Suprapubic skin (tissue), 4 donors: ENCODE measurements around the gene PHYHIPL. TPM values are rescaled to one million over a fixed set of nuclear protein-coding genes. Genes with fewer than 3 reads are reported as not detected.

ENCODE experiments used
- DNase-seq, 2 donors: peaks; one replicate each; pipeline ENCODE4 v3.0.0-alpha.2; 2019; ENCODE audit warnings: low spot score in 2 of 2
- H3K27ac ChIP-seq: fragments of 200-600 bp; sonication (generic); one replicate; pipeline ENCODE4 v1.5.1; 2019
- H3K27me3 ChIP-seq: fragments of 200-600 bp; sonication (generic); one replicate; pipeline ENCODE4 v1.5.1; 2019
- H3K36me3 ChIP-seq: fragments of 200-600 bp; sonication (generic); one replicate; pipeline ENCODE4 v1.5.1; 2019
- H3K4me1 ChIP-seq: fragments of 200-600 bp; sonication (generic); one replicate; pipeline ENCODE4 v1.5.1; 2019
- H3K4me3 ChIP-seq: fragments of 200-600 bp; sonication (generic); one replicate; pipeline ENCODE4 v1.5.1; 2019; ENCODE audit warnings: mild to moderate bottlenecking
- H3K9me3 ChIP-seq: fragments of 200-600 bp; sonication (generic); one replicate; pipeline ENCODE4 v1.5.1; 2019
- EP300 ChIP-seq: sonication (generic); formaldehyde crosslinking; IDR thresholded peaks from one replicate; pipeline ENCODE4 v1.6.1; 2017; ENCODE audit warnings: antibody characterized with exemption
- POLR2A ChIP-seq, 2 donors: fragments of 450-650 bp; IDR thresholded peaks; one replicate each; pipeline ENCODE4 v1.6.1; 2017; ENCODE audit warnings: antibody characterized with exemption in 2 of 2, mild to moderate bottlenecking in 2 of 2, moderate library complexity in 2 of 2
- POLR2AphosphoS5 ChIP-seq, 3 donors: sonication (generic); formaldehyde crosslinking; IDR thresholded peaks; one replicate each; pipeline ENCODE4 v1.6.1; 2017; ENCODE audit warnings: antibody characterized with exemption in 3 of 3
- WGBS: methylation state at CpG from one replicate; pipeline ENCODE4 v1.1.5; 2018; 5-methylcytosine and 5-hydroxymethylcytosine counted together
- total RNA-seq, 4 donors: library from RNA; depleted of rRNA; stranded (reverse); fragments of >200 nt; gene quantifications; one replicate each; pipeline ENCODE4 v1.1.0, GENCODE V29; 2016
- TF ChIP-seq, protein P1 (sequence below), 2 donors: fragments of 200-600 bp in 1 of 2; fragments of 450-650 bp in 1 of 2; sonication (generic) in 1 of 2; IDR thresholded peaks; one replicate each; pipeline ENCODE4 v1.5.1; 2016 to 2019; ENCODE audit warnings: antibody characterized with exemption in 2 of 2, mild to moderate bottlenecking in 1 of 2, moderate library complexity in 1 of 2

Gene PHYHIPL
- total RNA-seq, 4 donors from 2014 or later, result 0.21 to 0.25 (median 0.24) TPM; not detected in 1

- Histone ChIP-seq H3K27me3 (no peaks in the 10 kb centered on the region), H3K4me1 (no peaks in the 10 kb centered on the region), H3K9me3 (no peaks in the 10 kb centered on the region), H3K27ac (no peak overlapping the region), H3K4me3 (no peak overlapping the region), H3K36me3 (no peaks in the 10 kb centered on the region)
- 100% methylated on average over 1 of the region's 1 CpG for WGBS
- no peak for DNase-seq
- no peak for TF ChIP-seq EP300
Measured at GRCh38 chr10:59244871-59245270, 68.4 kb downstream of the PHYHIPL start.

DNA sequence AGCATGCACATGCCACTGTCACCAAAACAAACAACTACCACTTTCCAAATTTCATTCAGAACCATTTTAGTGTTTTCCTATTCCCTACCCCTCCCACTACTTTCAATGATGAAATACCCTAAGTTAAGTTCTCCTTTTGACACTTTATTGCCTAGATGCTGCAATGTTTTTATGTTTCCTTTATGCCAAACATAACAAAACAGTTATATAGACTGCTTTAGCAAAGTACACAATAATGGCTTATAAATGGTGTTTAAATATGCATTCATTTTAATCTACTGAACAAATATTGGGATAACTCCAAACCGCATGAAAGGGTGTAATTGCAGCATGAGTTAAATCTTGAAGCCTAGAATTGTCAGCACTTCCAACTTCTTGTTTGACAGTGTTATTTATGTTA lies 69.2 kb downstream of the PHYHIPL start:
- no peaks in the 10 kb centered on the region for H3K9me3 ChIP-seq
- TF ChIP-seq, protein P1, sequence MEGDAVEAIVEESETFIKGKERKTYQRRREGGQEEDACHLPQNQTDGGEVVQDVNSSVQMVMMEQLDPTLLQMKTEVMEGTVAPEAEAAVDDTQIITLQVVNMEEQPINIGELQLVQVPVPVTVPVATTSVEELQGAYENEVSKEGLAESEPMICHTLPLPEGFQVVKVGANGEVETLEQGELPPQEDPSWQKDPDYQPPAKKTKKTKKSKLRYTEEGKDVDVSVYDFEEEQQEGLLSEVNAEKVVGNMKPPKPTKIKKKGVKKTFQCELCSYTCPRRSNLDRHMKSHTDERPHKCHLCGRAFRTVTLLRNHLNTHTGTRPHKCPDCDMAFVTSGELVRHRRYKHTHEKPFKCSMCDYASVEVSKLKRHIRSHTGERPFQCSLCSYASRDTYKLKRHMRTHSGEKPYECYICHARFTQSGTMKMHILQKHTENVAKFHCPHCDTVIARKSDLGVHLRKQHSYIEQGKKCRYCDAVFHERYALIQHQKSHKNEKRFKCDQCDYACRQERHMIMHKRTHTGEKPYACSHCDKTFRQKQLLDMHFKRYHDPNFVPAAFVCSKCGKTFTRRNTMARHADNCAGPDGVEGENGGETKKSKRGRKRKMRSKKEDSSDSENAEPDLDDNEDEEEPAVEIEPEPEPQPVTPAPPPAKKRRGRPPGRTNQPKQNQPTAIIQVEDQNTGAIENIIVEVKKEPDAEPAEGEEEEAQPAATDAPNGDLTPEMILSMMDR (IDR thresholded peaks at IDR 0.05), result no peak
- TF ChIP-seq EP300, result no peak
- TF ChIP-seq POLR2AphosphoS5 (IDR thresholded peaks at IDR 0.05), result no peak
- no peak for TF ChIP-seq POLR2A (IDR thresholded peaks at IDR 0.05)
- WGBS, result 73% methylated on average over 1 of the region's 1 CpG
- no peak for DNase-seq
- H3K4me1 ChIP-seq, result no peaks in the 10 kb centered on the region
- no peaks in the 10 kb centered on the region for H3K27me3 ChIP-seq
- no peak overlapping the region for H3K4me3 ChIP-seq
- no peak overlapping the region for H3K27ac ChIP-seq
- no peaks in the 10 kb centered on the region for H3K36me3 ChIP-seq

- TF ChIP-seq POLR2A (IDR thresholded peaks at IDR 0.05) (no peak), POLR2AphosphoS5 (IDR thresholded peaks at IDR 0.05) (no peak), EP300 (no peak)
- TF ChIP-seq, protein P1 (IDR thresholded peaks at IDR 0.05), result no peak
- no peaks in the 10 kb centered on the region for H3K9me3 ChIP-seq
Measured at GRCh38 chr10:59252491-59252890, 76.0 kb downstream of the PHYHIPL start.

GRCh38 chr10:59255463-59255862 lies 79.0 kb downstream of the PHYHIPL start:
- H3K4me3 ChIP-seq, result no peak overlapping the region
- TF ChIP-seq, protein P1 (IDR thresholded peaks at IDR 0.05), result no peak
- TF ChIP-seq POLR2AphosphoS5 (IDR thresholded peaks at IDR 0.05) (no peak), EP300 (no peak), POLR2A (IDR thresholded peaks at IDR 0.05) (no peak)
- H3K27ac ChIP-seq, result no peak overlapping the region
- H3K4me1 ChIP-seq, result no peaks in the 10 kb centered on the region
- peaks cover 10% of the 10 kb centered on the region for H3K36me3 ChIP-seq
- DNase-seq, result no peak
- H3K27me3 ChIP-seq, result no peaks in the 10 kb centered on the region
- H3K9me3 ChIP-seq, result no peaks in the 10 kb centered on the region
- 93% methylated on average over 1 of the region's 1 CpG for WGBS

More at GRCh38 chr10:59252491-59252890, 76.0 kb downstream of the PHYHIPL start:
- Histone ChIP-seq H3K27ac (no peak overlapping the region), H3K4me1 (no peaks in the 10 kb centered on the region), H3K27me3 (no peaks in the 10 kb centered on the region), H3K36me3 (peaks cover 10% of the 10 kb centered on the region), H3K4me3 (no peak overlapping the region)
- no peak for DNase-seq

DNA sequence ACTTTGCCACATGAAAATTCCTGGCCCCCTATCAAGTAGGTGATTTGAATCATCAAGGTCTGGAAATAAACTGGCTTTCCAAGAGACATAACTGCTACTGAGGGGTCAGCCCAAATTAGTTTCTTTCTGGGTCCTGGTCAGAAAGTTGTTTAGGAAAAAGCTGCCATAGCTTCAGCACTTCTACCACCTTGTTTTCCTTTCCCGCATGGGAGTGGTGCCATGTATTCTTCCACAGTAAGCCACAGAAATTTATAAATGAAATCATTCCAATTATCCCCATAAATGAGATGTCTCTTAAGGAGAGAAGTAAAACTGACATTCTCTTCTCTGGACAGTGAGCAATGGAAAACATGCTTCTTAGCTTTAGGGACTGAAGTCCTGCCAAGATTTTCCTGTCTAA lies 80.8 kb downstream of the PHYHIPL start:
- no peak for DNase-seq
- H3K27me3 ChIP-seq, result no peaks in the 10 kb centered on the region
- WGBS, result 91% methylated on average over 1 of the region's 1 CpG

More for the DNA sequence above, 80.8 kb downstream of the PHYHIPL start:
- Histone ChIP-seq H3K4me3 (no peak overlapping the region), H3K27ac (no peak overlapping the region), H3K9me3 (no peaks in the 10 kb centered on the region), H3K36me3 (peaks cover 10% of the 10 kb centered on the region), H3K4me1 (no peaks in the 10 kb centered on the region)
- no peak for TF ChIP-seq POLR2AphosphoS5 (IDR thresholded peaks at IDR 0.05)
- no peak for TF ChIP-seq EP300
- TF ChIP-seq, protein P1 (IDR thresholded peaks at IDR 0.05), result no peak
- no peak for TF ChIP-seq POLR2A (IDR thresholded peaks at IDR 0.05)
